ENCODE measurements around the gene TMPRSS11D. TPM values are rescaled to one million over a fixed set of nuclear protein-coding genes. Genes with fewer than 3 reads are reported as not detected.

The TMPRSS11D gene
- total RNA-seq, 1 donor from 2014 or later: not detected

DNA sequence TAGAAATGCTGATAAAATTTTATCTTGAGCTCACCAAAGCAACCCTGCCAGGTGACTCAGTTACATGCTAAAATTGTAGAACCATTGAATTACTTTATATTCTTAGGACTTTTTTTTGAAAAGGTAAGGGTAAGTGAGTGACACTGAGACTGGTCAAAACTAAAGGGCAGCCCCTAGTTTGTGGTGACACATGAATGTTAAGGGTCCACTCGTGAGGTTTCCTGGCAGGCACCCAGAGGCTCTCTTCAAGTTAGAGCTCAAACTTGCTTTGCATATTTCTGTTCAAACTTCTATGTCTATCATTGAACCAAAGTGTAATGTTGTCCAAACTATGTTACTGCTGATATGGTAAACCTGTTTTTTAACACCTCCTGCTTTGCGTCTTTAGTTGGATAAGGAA, 30.5 kb downstream of the TMPRSS11D start:
- H3K36me3 Mint-ChIP-seq (ENCODE audit: insufficient read depth): no peaks in the 10 kb centered on the region
- H3K4me1 Mint-ChIP-seq (ENCODE audit: low read depth): no peaks in the 10 kb centered on the region
- no peak overlapping the region for H3K27ac Mint-ChIP-seq
- no peaks in the 10 kb centered on the region for H3K9me3 Mint-ChIP-seq (ENCODE audit: low read depth)
- no peaks in the 10 kb centered on the region for H3K27me3 Mint-ChIP-seq
- DNase-seq (ENCODE audit: low spot score, unreplicated experiment): no peak
- no peak overlapping the region for H3K4me3 Mint-ChIP-seq (ENCODE audit: low read depth)
- TF ChIP-seq, protein P1, sequence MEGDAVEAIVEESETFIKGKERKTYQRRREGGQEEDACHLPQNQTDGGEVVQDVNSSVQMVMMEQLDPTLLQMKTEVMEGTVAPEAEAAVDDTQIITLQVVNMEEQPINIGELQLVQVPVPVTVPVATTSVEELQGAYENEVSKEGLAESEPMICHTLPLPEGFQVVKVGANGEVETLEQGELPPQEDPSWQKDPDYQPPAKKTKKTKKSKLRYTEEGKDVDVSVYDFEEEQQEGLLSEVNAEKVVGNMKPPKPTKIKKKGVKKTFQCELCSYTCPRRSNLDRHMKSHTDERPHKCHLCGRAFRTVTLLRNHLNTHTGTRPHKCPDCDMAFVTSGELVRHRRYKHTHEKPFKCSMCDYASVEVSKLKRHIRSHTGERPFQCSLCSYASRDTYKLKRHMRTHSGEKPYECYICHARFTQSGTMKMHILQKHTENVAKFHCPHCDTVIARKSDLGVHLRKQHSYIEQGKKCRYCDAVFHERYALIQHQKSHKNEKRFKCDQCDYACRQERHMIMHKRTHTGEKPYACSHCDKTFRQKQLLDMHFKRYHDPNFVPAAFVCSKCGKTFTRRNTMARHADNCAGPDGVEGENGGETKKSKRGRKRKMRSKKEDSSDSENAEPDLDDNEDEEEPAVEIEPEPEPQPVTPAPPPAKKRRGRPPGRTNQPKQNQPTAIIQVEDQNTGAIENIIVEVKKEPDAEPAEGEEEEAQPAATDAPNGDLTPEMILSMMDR (IDR thresholded peaks at IDR 0.05; ENCODE audit: unreplicated experiment): no peak

DNA sequence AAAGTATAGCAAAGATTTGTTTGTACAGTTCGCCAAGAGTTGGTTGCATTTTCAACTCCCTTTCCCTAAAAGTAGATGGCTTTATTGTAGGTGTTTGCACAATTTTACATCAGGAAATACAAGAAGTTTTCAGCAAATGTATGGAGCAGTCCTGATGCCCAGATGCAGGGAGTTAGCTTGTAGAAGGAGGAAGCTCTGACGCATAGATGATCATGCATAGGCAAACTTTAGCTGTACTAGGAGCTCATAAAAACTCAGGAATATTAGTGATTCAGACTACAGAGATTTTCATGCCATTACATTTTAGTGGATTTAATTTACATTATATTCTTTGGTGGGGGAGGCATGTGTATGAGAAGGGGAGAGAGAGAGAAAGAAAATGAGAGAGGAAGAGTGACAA, 62.9 kb downstream of the TMPRSS11D start:
- peaks cover 4% of the 10 kb centered on the region for H3K4me1 Mint-ChIP-seq (ENCODE audit: low read depth)
- H3K36me3 Mint-ChIP-seq (ENCODE audit: insufficient read depth): no peaks in the 10 kb centered on the region
- DNase-seq (ENCODE audit: low spot score, unreplicated experiment): no peak
- H3K27me3 Mint-ChIP-seq: no peaks in the 10 kb centered on the region
- H3K9me3 Mint-ChIP-seq (ENCODE audit: low read depth): peaks cover 4% of the 10 kb centered on the region
- TF ChIP-seq, protein P1 (IDR thresholded peaks at IDR 0.05; ENCODE audit: unreplicated experiment): no peak
- no peak overlapping the region for H3K4me3 Mint-ChIP-seq (ENCODE audit: low read depth)
- no peak overlapping the region for H3K27ac Mint-ChIP-seq

- no peaks in the 10 kb centered on the region for H3K4me1 Mint-ChIP-seq (ENCODE audit: low read depth)
- TF ChIP-seq, protein P1 (IDR thresholded peaks at IDR 0.05; ENCODE audit: unreplicated experiment): no peak
- DNase-seq (ENCODE audit: low spot score, unreplicated experiment): no peak
- peaks cover 2% of the 10 kb centered on the region for H3K36me3 Mint-ChIP-seq (ENCODE audit: insufficient read depth)
- no peak overlapping the region for H3K27ac Mint-ChIP-seq
- H3K27me3 Mint-ChIP-seq: no peaks in the 10 kb centered on the region
- peaks cover 24% of the 10 kb centered on the region for H3K9me3 Mint-ChIP-seq (ENCODE audit: low read depth)
- H3K4me3 Mint-ChIP-seq (ENCODE audit: low read depth): no peak overlapping the region
These were observed 73.8 kb downstream of the TMPRSS11D start for GRCh38 chr4:67810011-67810410.

DNA sequence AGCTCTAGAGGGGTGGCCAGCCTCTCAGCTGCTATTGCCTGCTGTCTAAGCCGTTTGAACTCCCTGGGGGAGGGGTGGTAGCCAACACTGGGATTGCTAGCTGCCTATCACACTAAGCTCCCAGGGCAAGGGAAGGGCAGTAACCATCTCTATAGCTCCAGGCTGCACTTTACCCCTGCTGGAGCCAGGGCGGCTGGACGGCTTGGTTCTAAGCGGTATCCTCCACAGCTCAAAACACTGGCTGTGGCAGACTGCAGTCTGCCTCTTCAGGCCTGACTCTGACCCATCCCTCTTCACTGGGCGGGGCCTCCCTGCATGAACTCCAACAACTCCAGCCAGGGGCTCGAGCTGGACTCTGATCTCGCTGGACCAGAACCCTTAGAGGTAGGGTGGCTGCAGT, 74.3 kb downstream of the TMPRSS11D start:
- H3K4me1 Mint-ChIP-seq (ENCODE audit: low read depth): no peaks in the 10 kb centered on the region
- DNase-seq (ENCODE audit: low spot score, unreplicated experiment): no peak
- H3K36me3 Mint-ChIP-seq (ENCODE audit: insufficient read depth): peaks cover 2% of the 10 kb centered on the region
- H3K27me3 Mint-ChIP-seq: no peaks in the 10 kb centered on the region
- H3K9me3 Mint-ChIP-seq (ENCODE audit: low read depth): peaks cover 22% of the 10 kb centered on the region
- TF ChIP-seq, protein P1 (IDR thresholded peaks at IDR 0.05; ENCODE audit: unreplicated experiment): no peak
- H3K4me3 Mint-ChIP-seq (ENCODE audit: low read depth): no peak overlapping the region
- H3K27ac Mint-ChIP-seq: no peak overlapping the region

GRCh38 chr4:67796810-67797209, 87.0 kb downstream of the TMPRSS11D start:
- TF ChIP-seq, protein P1 (IDR thresholded peaks at IDR 0.05; ENCODE audit: unreplicated experiment): no peak
- Mint-ChIP-seq H3K4me3 (ENCODE audit: low read depth) (no peak overlapping the region), H3K4me1 (ENCODE audit: low read depth) (peaks cover 2% of the 10 kb centered on the region), H3K36me3 (ENCODE audit: insufficient read depth) (no peaks in the 10 kb centered on the region), H3K9me3 (ENCODE audit: low read depth) (no peaks in the 10 kb centered on the region), H3K27ac (no peak overlapping the region), H3K27me3 (no peaks in the 10 kb centered on the region)
- no peak for DNase-seq (ENCODE audit: low spot score, unreplicated experiment)
